Mesenchymal stem cell (in vitro differentiated cells and primary cell): ENCODE data around the gene CHI3L2. TPM values are rescaled to one million over a fixed set of nuclear protein-coding genes. Genes with fewer than 3 reads are reported as not detected.

Source experiments
- DNase-seq: peaks from one replicate; pipeline ENCODE4 v3.0.0-alpha.2; 2013
- H2AFZ ChIP-seq: one replicate; pipeline ENCODE4 v1.6.1; 2013; ENCODE audit warnings: low read depth, mild to moderate bottlenecking, control low read depth, inconsistent platforms, low read length, moderate library complexity
- H2AK5ac ChIP-seq: 2 replicates; pipeline ENCODE4 v1.6.1; 2013; ENCODE audit warnings: low read length, moderate library complexity, mild to moderate bottlenecking, inconsistent platforms; ENCODE audit not compliant: severe bottlenecking
- H2BK120ac ChIP-seq: one replicate; pipeline ENCODE4 v1.6.1; 2013; ENCODE audit warnings: low read depth, mild to moderate bottlenecking, inconsistent platforms, low read length, moderate library complexity
- H2BK12ac ChIP-seq, 2 experiments: one replicate each; pipeline ENCODE4 v1.6.1; 2013; ENCODE audit warnings: inconsistent platforms in 2 of 2, low read length in 2 of 2, mild to moderate bottlenecking in 2 of 2, moderate library complexity in 2 of 2, control low read depth in 1 of 2
- H2BK15ac ChIP-seq: one replicate; pipeline ENCODE4 v1.6.1; 2013; ENCODE audit warnings: mild to moderate bottlenecking, low read depth, inconsistent platforms; ENCODE audit not compliant: poor library complexity, severe bottlenecking
- H2BK5ac ChIP-seq: 2 replicates; pipeline ENCODE4 v1.6.1; 2013; ENCODE audit warnings: low read depth, mild to moderate bottlenecking, low read length, control low read depth, inconsistent platforms; ENCODE audit not compliant: poor library complexity, severe bottlenecking
- H3K14ac ChIP-seq, 2 experiments: one replicate each; pipeline ENCODE4 v1.6.1; 2013; ENCODE audit warnings: inconsistent platforms in 2 of 2, low read length in 2 of 2, control low read depth in 1 of 2, mild to moderate bottlenecking in 1 of 2, moderate library complexity in 1 of 2
- H3K18ac ChIP-seq, 2 experiments: one replicate each; pipeline ENCODE4 v1.6.1; 2013; ENCODE audit warnings: inconsistent platforms in 2 of 2, low read length in 2 of 2, control low read depth in 1 of 2, low read depth in 1 of 2, mild to moderate bottlenecking in 1 of 2
- H3K23ac ChIP-seq, 2 experiments: one replicate each; pipeline ENCODE4 v1.6.1; 2013; ENCODE audit warnings: inconsistent platforms in 2 of 2, low read length in 2 of 2, mild to moderate bottlenecking in 2 of 2, moderate library complexity in 2 of 2, control low read depth in 1 of 2
- H3K27ac ChIP-seq: 2 replicates; pipeline ENCODE4 v1.5.1; 2013; ENCODE audit warnings: mild to moderate bottlenecking, moderate library complexity, low read length, control low read depth, inconsistent platforms; ENCODE audit not compliant: poor library complexity, severe bottlenecking
- H3K27me3 ChIP-seq, 2 experiments: 2 replicates each; pipeline versions ENCODE4 v1.6.1 to v1.7.0; 2013; ENCODE audit warnings: low read length in 2 of 2, mild to moderate bottlenecking in 2 of 2, moderate library complexity in 2 of 2, control low read depth in 1 of 2, inconsistent platforms in 1 of 2; ENCODE audit not compliant: control insufficient read depth in 1 of 2, insufficient read depth in 1 of 2
- H3K36me3 ChIP-seq, 2 experiments: 2 replicates each; pipeline versions ENCODE4 v1.6.1 to v1.7.0; 2013; ENCODE audit warnings: low read length in 2 of 2, control low read depth in 1 of 2, inconsistent platforms in 1 of 2, low read depth in 1 of 2, mild to moderate bottlenecking in 1 of 2; ENCODE audit not compliant: insufficient read depth in 2 of 2, control insufficient read depth in 1 of 2
- H3K4ac ChIP-seq, 2 experiments: one replicate each; pipeline ENCODE4 v1.6.1; 2013; ENCODE audit warnings: inconsistent platforms in 2 of 2, low read length in 2 of 2, mild to moderate bottlenecking in 2 of 2, moderate library complexity in 2 of 2, control low read depth in 1 of 2, low read depth in 1 of 2
- H3K4me1 ChIP-seq: 2 replicates; pipeline ENCODE4 v1.6.1; 2013; ENCODE audit warnings: low read depth, low read length, control low read depth; ENCODE audit not compliant: control insufficient read depth, insufficient read depth
- H3K4me2 ChIP-seq: 2 replicates; pipeline ENCODE4 v1.6.1; 2013; ENCODE audit warnings: low read length, mild to moderate bottlenecking, inconsistent platforms; ENCODE audit not compliant: poor library complexity, severe bottlenecking
- H3K4me3 ChIP-seq, 2 experiments: 2 replicates each; pipeline versions ENCODE4 v1.5.1 to v1.7.0; 2013; ENCODE audit warnings: low read length in 2 of 2, mild to moderate bottlenecking in 2 of 2, control low read depth in 1 of 2, low read depth in 1 of 2; ENCODE audit not compliant: insufficient read depth in 1 of 2
- H3K79me1 ChIP-seq: replicated peaks from 2 replicates; pipeline ENCODE4 v1.6.1; 2013; ENCODE audit warnings: mild to moderate bottlenecking, control low read depth, low read length, inconsistent platforms; ENCODE audit not compliant: poor library complexity, severe bottlenecking
- H3K9ac ChIP-seq: 2 replicates; pipeline ENCODE4 v1.7.0; 2013; ENCODE audit warnings: mild to moderate bottlenecking, low read length, moderate library complexity
- H3K9me3 ChIP-seq: 2 replicates; pipeline ENCODE4 v1.7.0; 2013; ENCODE audit warnings: mild to moderate bottlenecking, low read length; ENCODE audit not compliant: control insufficient read depth
- H4K8ac ChIP-seq: one replicate; pipeline ENCODE4 v1.6.1; 2013; ENCODE audit warnings: inconsistent platforms, mild to moderate bottlenecking, low read length, moderate library complexity
- H4K91ac ChIP-seq: one replicate; pipeline ENCODE4 v1.6.1; 2013; ENCODE audit warnings: mild to moderate bottlenecking, low read length, inconsistent platforms
- WGBS: methylation state at CpG from one replicate; pipeline ENCODE4 v1.1.7; 2013; ENCODE audit warnings: mixed read lengths; 5-methylcytosine and 5-hydroxymethylcytosine counted together
- polyA plus RNA-seq, 2 experiments: library from polyadenylated mRNA; stranded (reverse); fragments of 200-250 nt; gene quantifications; one replicate each; pipeline ENCODE4 v1.2.3, GENCODE V29; 2013

Gene CHI3L2
- polyA plus RNA-seq (2013, experiment 1 of 2): not detected
- polyA plus RNA-seq (2013, experiment 2 of 2): not detected

GRCh38 chr1:111227434-111227833 is at the start of gene CHI3L2:
Gene CHI3L2, plus strand, starts transcription at chr1:111227713. Its CDS starts 17 bp downstream, at chr1:111227730.
- Histone ChIP-seq H2AFZ (no peak within 1 kb of the TSS), H3K4me3 (peak within 1 kb of the TSS in 1 of 2 experiments; percentile 54), H3K4ac (no peak within 1 kb of the TSS), H2BK120ac (no peak within 1 kb of the TSS), H3K4me1 (peaks cover 13% of the 10 kb centered on the region), H4K8ac (no peak within 1 kb of the TSS), H3K23ac (no peak within 1 kb of the TSS), H2BK5ac (no peak within 1 kb of the TSS), H3K27ac (peak within 1 kb of the TSS; percentile 89), H4K91ac (no peak within 1 kb of the TSS), H3K18ac (no peak within 1 kb of the TSS), H3K79me1 (no peaks in the 10 kb centered on the region), H2AK5ac (peak within 1 kb of the TSS; percentile 67), H3K27me3 (no peaks in the 10 kb centered on the region), H3K14ac (no peak within 1 kb of the TSS), H3K9ac (peak within 1 kb of the TSS; percentile 74), H3K36me3 (no peaks in the 10 kb centered on the region), H2BK12ac (no peak within 1 kb of the TSS), H3K4me2 (no peak within 1 kb of the TSS), H2BK15ac (no peak within 1 kb of the TSS), H3K9me3 (no peaks in the 10 kb centered on the region)
- DNase-seq: peak; percentile 6
- 89% methylated on average over 3 of the region's 3 CpGs for WGBS

GRCh38 chr1:111179968-111180533 is 47.5 kb upstream of the CHI3L2 start:
- Histone ChIP-seq H3K23ac (no peak overlapping the region), H3K9me3 (no peaks in the 10 kb centered on the region), H2BK12ac (no peak overlapping the region)

GRCh38 chr1:111182052-111182451 is 45.5 kb upstream of the CHI3L2 start:
- H3K14ac ChIP-seq: no peak overlapping the region
- H3K36me3 ChIP-seq: peaks cover 4 to 78% of the 10 kb centered on the region in 2 experiments
- no peak overlapping the region for H3K9ac ChIP-seq
- no peak overlapping the region for H3K18ac ChIP-seq
- no peak overlapping the region for H2BK120ac ChIP-seq
- H2BK5ac ChIP-seq: no peak overlapping the region
- no peaks in the 10 kb centered on the region for H3K9me3 ChIP-seq
- no peaks in the 10 kb centered on the region for H3K27me3 ChIP-seq
- no peak overlapping the region for H4K8ac ChIP-seq
- H3K4me3 ChIP-seq: no peak overlapping the region
- H2BK12ac ChIP-seq: no peak overlapping the region
- H3K4me2 ChIP-seq: no peak overlapping the region
- no peak overlapping the region for H2BK15ac ChIP-seq
- no peak overlapping the region for H3K27ac ChIP-seq
- H2AK5ac ChIP-seq: no peak overlapping the region
- H3K4ac ChIP-seq: no peak overlapping the region
- H3K4me1 ChIP-seq: no peaks in the 10 kb centered on the region
- no peak for DNase-seq
- peaks cover 3% of the 10 kb centered on the region for H3K79me1 ChIP-seq
- H2AFZ ChIP-seq: no peak overlapping the region
- H3K23ac ChIP-seq: no peak overlapping the region
- H4K91ac ChIP-seq: no peak overlapping the region
- WGBS: no CpG with 5 or more reads among the region's 2 CpGs

More at GRCh38 chr1:111179968-111180533, 47.5 kb upstream of the CHI3L2 start:
- Histone ChIP-seq H3K4me3 (no peak overlapping the region), H4K91ac (no peak overlapping the region), H3K4me2 (no peak overlapping the region), H2AK5ac (no peak overlapping the region), H3K4me1 (no peaks in the 10 kb centered on the region), H2AFZ (no peak overlapping the region), H3K27ac (no peak overlapping the region), H3K27me3 (no peaks in the 10 kb centered on the region), H3K9ac (no peak overlapping the region), H3K18ac (no peak overlapping the region), H2BK5ac (no peak overlapping the region), H3K36me3 (peaks cover 3 to 78% of the 10 kb centered on the region in 2 experiments), H2BK120ac (no peak overlapping the region), H3K79me1 (peaks cover 4% of the 10 kb centered on the region), H2BK15ac (no peak overlapping the region), H4K8ac (no peak overlapping the region), H3K14ac (no peak overlapping the region), H3K4ac (no peak overlapping the region)
- DNase-seq: no peak

GRCh38 chr1:111183308-111184069 is 44.0 kb upstream of the CHI3L2 start:
- H3K4ac ChIP-seq: no peak overlapping the region
- no peak for DNase-seq
- no peak overlapping the region for H2BK5ac ChIP-seq
- H2AFZ ChIP-seq: no peak overlapping the region
- H3K9me3 ChIP-seq: no peaks in the 10 kb centered on the region
- H2BK120ac ChIP-seq: no peak overlapping the region
- no peak overlapping the region for H3K4me2 ChIP-seq
- no peak overlapping the region for H4K91ac ChIP-seq
- no peak overlapping the region for H2BK12ac ChIP-seq
- H3K18ac ChIP-seq: no peak overlapping the region
- peaks cover 1% of the 10 kb centered on the region for H3K79me1 ChIP-seq
- H3K23ac ChIP-seq: no peak overlapping the region
- over 99% methylated on average over 5 of the region's 6 CpGs for WGBS
- no peak overlapping the region for H3K4me3 ChIP-seq
- no peaks in the 10 kb centered on the region for H3K27me3 ChIP-seq
- peaks cover 12 to 79% of the 10 kb centered on the region in 2 experiments for H3K36me3 ChIP-seq
- H3K4me1 ChIP-seq: no peaks in the 10 kb centered on the region
- H3K9ac ChIP-seq: no peak overlapping the region
- no peak overlapping the region for H2BK15ac ChIP-seq
- no peak overlapping the region for H3K27ac ChIP-seq
- H2AK5ac ChIP-seq: no peak overlapping the region
- H3K14ac ChIP-seq: no peak overlapping the region
- H4K8ac ChIP-seq: no peak overlapping the region
